Measurements from ENCODE around the gene ERVK3-1.
"Not testable (repeated sequence)": the region's sequence is repeated elsewhere in the genome, so short reads cannot be mapped to it uniquely, and the experiment has no call there.

The ERVK3-1 gene
- total RNA-seq: 22.8 to 33.9 reads per million in 2 experiments

- peak; percentile 91 for DNase-seq (ENCODE audit: low read depth)
Measured at GRCh38 chr19:58305065-58305931, at the start of gene ERVK3-1. ERVK3-1 (plus strand) TSS chr19:58305377; CDS start chr19:58312169, 6,792 bp downstream.

- DNase-seq (ENCODE audit: low read depth): not testable (repeated sequence)
Measured at GRCh38 chr19:58258259-58258658, 46.9 kb upstream of the ERVK3-1 start.

GRCh38 chr19:58261600-58261967 lies 43.6 kb upstream of the ERVK3-1 start:
- DNase-seq (ENCODE audit: low read depth): no peak

GRCh38 chr19:58261968-58262921 lies 42.9 kb upstream of the ERVK3-1 start:
- no peak for DNase-seq (ENCODE audit: low read depth)

- no peak for DNase-seq (ENCODE audit: low read depth)
Measured at GRCh38 chr19:58262922-58263296, 42.3 kb upstream of the ERVK3-1 start.

- DNase-seq (ENCODE audit: low read depth): no peak
Measured at GRCh38 chr19:58265100-58265499, 40.1 kb upstream of the ERVK3-1 start.

GRCh38 chr19:58268344-58268743 lies 36.8 kb upstream of the ERVK3-1 start:
- no peak for DNase-seq (ENCODE audit: low read depth)

- no peak for DNase-seq (ENCODE audit: low read depth)
Measured at GRCh38 chr19:58274771-58275201, 30.4 kb upstream of the ERVK3-1 start.

- no peak for DNase-seq (ENCODE audit: low read depth)
Measured at GRCh38 chr19:58275564-58275963, 29.6 kb upstream of the ERVK3-1 start.

GRCh38 chr19:58277197-58277596 lies 28.0 kb upstream of the ERVK3-1 start:
- no peak for DNase-seq (ENCODE audit: low read depth)

- no peak for DNase-seq (ENCODE audit: low read depth)
Measured at GRCh38 chr19:58277748-58278540, 27.2 kb upstream of the ERVK3-1 start.

- peak; percentile 92 for DNase-seq (ENCODE audit: low read depth)
Measured at GRCh38 chr19:58278541-58279041, 26.6 kb upstream of the ERVK3-1 start, which contains the start of gene ZNF8. ZNF8 (plus strand) TSS chr19:58278955; CDS start chr19:58279082, 127 bp downstream.

GRCh38 chr19:58279042-58279924 lies 25.9 kb upstream of the ERVK3-1 start:
- DNase-seq (ENCODE audit: low read depth): peak; percentile 11

GRCh38 chr19:58279925-58280316 lies 25.3 kb upstream of the ERVK3-1 start:
- DNase-seq (ENCODE audit: low read depth): no peak

- no peak for DNase-seq (ENCODE audit: low read depth)
Measured at GRCh38 chr19:58284199-58284598, 21.0 kb upstream of the ERVK3-1 start.

GRCh38 chr19:58291943-58292342 lies 13.2 kb upstream of the ERVK3-1 start:
- DNase-seq (ENCODE audit: low read depth): no peak

- DNase-seq (ENCODE audit: low read depth): no peak
Measured at GRCh38 chr19:58294743-58295374, 10.3 kb upstream of the ERVK3-1 start.

GRCh38 chr19:58296104-58296503 lies 9.1 kb upstream of the ERVK3-1 start:
- DNase-seq (ENCODE audit: low read depth): no peak

- no peak for DNase-seq (ENCODE audit: low read depth)
Measured at GRCh38 chr19:58300620-58301019, 4.6 kb upstream of the ERVK3-1 start.

GRCh38 chr19:58304255-58304654 lies 922 bp upstream of the ERVK3-1 start:
- DNase-seq (ENCODE audit: low read depth): no peak

Data from T follicular helper cell (primary cell).